Endothelial cell of umbilical vein (primary cell): ENCODE measurements around the gene IL31RA. TPM values are rescaled to one million over a fixed set of nuclear protein-coding genes. Genes with fewer than 3 reads are reported as not detected.

Experiments used
- BruUV-seq: library from RNA; stranded (reverse); fragments of 400-500 nt; replicated peaks from 2 replicates; lab custom pipeline; 2021; lab: Mats Ljungman, UMichigan
- CTCF ChIA-PET: fragments of 300-600, 350-600 bp; sonication (Branson Sonifier 250); formaldehyde crosslinking; loops from one replicate; lab custom pipeline; 2021; ENCODE audit warnings: antibody characterized with exemption, inconsistent platforms; lab: Charles Lee
- POLR2A ChIA-PET: fragments of 300-600, 350-600 bp; sonication (Branson Sonifier 250); formaldehyde crosslinking; loops from one replicate; lab custom pipeline; 2021; ENCODE audit warnings: antibody characterized with exemption, inconsistent platforms; lab: Charles Lee
- DNase-seq: peaks from one replicate; pipeline ENCODE4 v3.0.0-alpha.2; 2011; ENCODE audit warnings: low read depth, low spot score
- FAIRE-seq: peaks from 2 replicates; lab custom pipeline; 2011; peaks lifted over from hg19 to GRCh38; lab: Jason Lieb, UNC
- H2AFZ ChIP-seq: 2 replicates; pipeline ENCODE4 v1.6.0; 2012; ENCODE audit warnings: low read depth, low read length, control low read depth, inconsistent platforms
- H3K27ac ChIP-seq: 2 replicates; pipeline ENCODE4 v1.5.1; 2011; ENCODE audit warnings: low read depth, mild to moderate bottlenecking, control low read depth, low read length, moderate library complexity; ENCODE audit not compliant: insufficient read depth
- H3K27me3 ChIP-seq, 2 experiments: 2 replicates each; pipeline versions ENCODE4 v1.6.0 to v1.6.1; 2011; ENCODE audit warnings: low read length in 2 of 2, mixed read lengths in 1 of 2; ENCODE audit not compliant: control insufficient read depth in 2 of 2, insufficient read depth in 2 of 2
- H3K36me3 ChIP-seq, 2 experiments: 2 replicates in 1 of 2; 3 replicates in 1 of 2; pipeline ENCODE4 v1.5.1; 2011; ENCODE audit warnings: low read length in 2 of 2, mild to moderate bottlenecking in 1 of 2, moderate library complexity in 1 of 2; ENCODE audit not compliant: control insufficient read depth in 2 of 2, insufficient read depth in 2 of 2; ENCODE audit errors: extremely low read depth in 1 of 2
- H3K4me1 ChIP-seq: 3 replicates; pipeline ENCODE4 v1.5.1; 2011; ENCODE audit warnings: mild to moderate bottlenecking, low read length; ENCODE audit not compliant: control insufficient read depth, insufficient read depth; ENCODE audit errors: extremely low read depth
- H3K4me2 ChIP-seq: 2 replicates; pipeline ENCODE4 v1.6.1; 2011; ENCODE audit warnings: low read length, control low read depth, mixed read lengths; ENCODE audit not compliant: insufficient read depth
- H3K4me3 ChIP-seq, 3 experiments: fragments of 200-600 bp in 1 of 3; sonication (generic), shearing (Covaris generic) in 1 of 3; replicated peaks in 1 of 3; 2 replicates each; pipeline ENCODE4 v1.5.1; 2011 to 2016; ENCODE audit warnings: control low read depth in 3 of 3, low read length in 3 of 3, mild to moderate bottlenecking in 2 of 3, inconsistent platforms in 1 of 3, low read depth in 1 of 3, moderate library complexity in 1 of 3; ENCODE audit not compliant: insufficient read depth in 1 of 3
- H3K79me2 ChIP-seq: 2 replicates; pipeline ENCODE4 v1.6.0; 2012; ENCODE audit warnings: low read length, inconsistent platforms; ENCODE audit not compliant: control insufficient read depth, insufficient read depth
- H3K9ac ChIP-seq: replicated peaks from 2 replicates; pipeline ENCODE3; 2011; ENCODE audit warnings: low read length, control low read depth; ENCODE audit not compliant: insufficient read depth; ENCODE audit errors: extremely low read depth
- H3K9me1 ChIP-seq: replicated peaks from 3 replicates; pipeline ENCODE4 v1.6.0; 2011; ENCODE audit warnings: mild to moderate bottlenecking, low read length; ENCODE audit not compliant: control insufficient read depth, insufficient read depth; ENCODE audit errors: extremely low read depth
- H3K9me3 ChIP-seq: replicated peaks from 2 replicates; pipeline ENCODE4 v1.5.1; 2012; ENCODE audit warnings: low read length, inconsistent platforms; ENCODE audit not compliant: control insufficient read depth, insufficient read depth
- H4K20me1 ChIP-seq: replicated peaks from 2 replicates; pipeline ENCODE3; 2011; ENCODE audit warnings: mild to moderate bottlenecking, low read length; ENCODE audit not compliant: control insufficient read depth, insufficient read depth; ENCODE audit errors: extremely low read depth
- CTCF ChIP-seq, 2 donors: IDR thresholded peaks; 1 replicate in 1 of 2; 2 replicates in 1 of 2; pipeline ENCODE4 v1.5.1; 2011; ENCODE audit warnings: low read length in 2 of 2, mild to moderate bottlenecking in 2 of 2, moderate library complexity in 2 of 2, control low read depth in 1 of 2, inconsistent platforms in 1 of 2, low read depth in 1 of 2; ENCODE audit not compliant: insufficient read depth in 1 of 2; ENCODE audit errors: extremely low read depth in 1 of 2
- EZH2 ChIP-seq: IDR thresholded peaks from 2 replicates; pipeline ENCODE4 v1.6.1; 2012; ENCODE audit warnings: borderline replicate concordance, low read depth, mild to moderate bottlenecking, moderate library complexity, low read length, inconsistent platforms; ENCODE audit not compliant: severe bottlenecking
- FOS ChIP-seq: IDR thresholded peaks from 2 replicates; pipeline ENCODE4 v1.6.1; 2011; ENCODE audit warnings: mild to moderate bottlenecking, low read length, moderate library complexity, borderline replicate concordance; ENCODE audit not compliant: insufficient read depth
- GATA2 ChIP-seq: IDR thresholded peaks from 2 replicates; pipeline ENCODE4 v1.7.0; 2011; ENCODE audit warnings: low read depth, mild to moderate bottlenecking, moderate library complexity, mixed read lengths, low read length; ENCODE audit not compliant: insufficient read length, insufficient read depth
- JUN ChIP-seq: IDR thresholded peaks from 2 replicates; pipeline ENCODE4 v1.6.1; 2011; ENCODE audit warnings: borderline replicate concordance, low read depth; ENCODE audit not compliant: insufficient read length, insufficient read depth
- MYC ChIP-seq: IDR thresholded peaks from one replicate; pipeline ENCODE4 v1.6.1; 2011; ENCODE audit warnings: mild to moderate bottlenecking, low read depth, low read length
- POLR2A ChIP-seq: IDR thresholded peaks from 2 replicates; pipeline ENCODE4 v1.6.1; 2012; ENCODE audit warnings: low read depth, mild to moderate bottlenecking, control low read depth, low read length
- POLR2AphosphoS5 ChIP-seq: IDR thresholded peaks from 2 replicates; pipeline ENCODE4 v1.6.1; 2012; ENCODE audit warnings: low read depth, mild to moderate bottlenecking, control low read depth, low read length, moderate library complexity; ENCODE audit not compliant: insufficient read depth
- dilution Hi-C: fragments of 300-500 bp; cut with MboI; formaldehyde crosslinking; loops from one replicate; pipeline ENCODE4 v1.15.0; 2019; ENCODE audit warnings: low sequenced_read_pairs; ENCODE audit not compliant: extremely low pct_ligation_motif_present
- intact Hi-C: fragments of 100-400 bp; cut with micrococcal nuclease; formaldehyde crosslinking; loops from one replicate; pipeline ENCODE4 v1.10.0; 2022
- polyA plus RNA-seq, 4 experiments: library from polyadenylated mRNA; depleted of rRNA in 3 of 4; stranded (reverse) in 3 of 4; unstranded in 1 of 4; fragments of >200 nt; gene quantifications; 2 replicates each; pipeline versions ENCODE4 v1.2.1 to v1.2.3, GENCODE V29; 2011 to 2012; ENCODE audit warnings: missing spikeins in 1 of 4
- total RNA-seq: library from RNA; stranded (reverse); gene quantifications from 2 replicates; pipeline ENCODE4 v1.2.3, GENCODE V29; 2021
- TF ChIP-seq, protein P1 (sequence below): IDR thresholded peaks from 2 replicates; pipeline ENCODE4 v1.6.1; 2011; ENCODE audit not compliant: insufficient read depth, insufficient read length

Gene IL31RA
- total and polyA plus RNA-seq, 2 donors (not counting 3 experiments of a cell fraction or from before 2014, with no cell fraction given): 0.14 to 0.75 TPM

DNA sequence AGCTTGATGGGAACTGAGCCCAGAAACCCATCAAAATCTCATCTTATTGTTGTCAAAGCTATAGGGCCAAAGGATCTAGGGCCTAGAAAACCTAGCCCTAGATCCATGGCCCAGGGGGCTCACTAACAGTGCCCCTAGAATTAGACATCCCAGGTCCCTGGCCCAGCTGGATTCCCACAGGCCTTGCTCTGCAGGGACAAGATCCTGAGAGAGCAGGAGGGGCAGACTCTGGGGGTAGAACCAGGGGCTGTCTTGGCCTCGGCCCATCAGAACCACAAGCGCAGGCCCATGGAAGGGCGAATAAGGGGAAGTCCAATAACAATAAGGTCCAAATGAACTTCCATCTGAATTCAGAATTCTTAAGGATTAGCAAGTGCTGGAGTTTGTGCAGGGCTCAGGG lies 74.0 kb downstream of the IL31RA start:
- BruUV-seq: no TSS peak
- Histone ChIP-seq H3K27ac (no peak overlapping the region), H3K9me3 (no peaks in the 10 kb centered on the region), H3K4me3 (no peak overlapping the region), H3K27me3 (no peaks in the 10 kb centered on the region), H3K9ac (no peak overlapping the region), H3K4me2 (no peak overlapping the region), H3K36me3 (no peaks in the 10 kb centered on the region), H4K20me1 (no peaks in the 10 kb centered on the region), H2AFZ (no peak overlapping the region), H3K79me2 (no peaks in the 10 kb centered on the region), H3K9me1 (no peaks in the 10 kb centered on the region), H3K4me1 (peaks cover 38% of the 10 kb centered on the region)
- FAIRE-seq (no peak), DNase-seq (no peak)
- POLR2A ChIA-PET: no interaction called here
- CTCF ChIA-PET: no interaction called here
- intact Hi-C loops: loop anchor here (10.0 kb wide), 1 partner anchor 390 kb away; the partner anchor contains the start of gene PLPP1
- dilution Hi-C loops: no loop called here
- TF ChIP-seq EZH2 (no peak), POLR2AphosphoS5 (no peak), FOS (no peak), POLR2A (no peak), MYC (no peak), CTCF (IDR thresholded peaks at IDR 0.05; ENCODE audit: extremely low read depth in 1 of 2, insufficient read depth in 1 of 2, low read depth in 1 of 2, low read length in 2 of 2) (no peak), GATA2 (no peak), JUN (no peak)
- TF ChIP-seq, protein P1, sequence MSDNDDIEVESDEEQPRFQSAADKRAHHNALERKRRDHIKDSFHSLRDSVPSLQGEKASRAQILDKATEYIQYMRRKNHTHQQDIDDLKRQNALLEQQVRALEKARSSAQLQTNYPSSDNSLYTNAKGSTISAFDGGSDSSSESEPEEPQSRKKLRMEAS: no peak
